Naive thymus-derived CD8-positive, alpha-beta T cell (primary cell): ENCODE results near the gene GNA12. TPM values are rescaled to one million over a fixed set of nuclear protein-coding genes. Genes with fewer than 3 reads are reported as not detected.

Experiments
- ATAC-seq, 2 donors: fragments of 150-1000 bp; cut with Tn5 transposase in 1 of 2; sonication (Bioruptor Pico), chemical (Tn5 transposase) in 1 of 2; 1 replicate in 1 of 2; 2 replicates in 1 of 2; pipeline ENCODE4 v1.10.0; 2021; ENCODE audit warnings: mild to moderate bottlenecking in 2 of 2, moderate library complexity in 2 of 2
- POLR2A ChIA-PET: fragments of 350-600 bp; sonication (Branson Sonifier 250); formaldehyde crosslinking; loops from one replicate; lab custom pipeline; 2021; ENCODE audit warnings: antibody characterized with exemption; lab: Charles Lee
- DNase-seq, 10 donors: peaks; one replicate each; pipeline versions ENCODE4 v3.0.0 to v3.0.0-alpha.2; 2020 to 2022
- H3K27ac Mint-ChIP-seq, 10 donors: one replicate each; pipeline ENCODE4 v1.8.0; 2020 to 2022; ENCODE audit warnings: mild to moderate bottlenecking in 10 of 10, mixed read lengths in 10 of 10, moderate library complexity in 4 of 10, inconsistent platforms in 1 of 10
- H3K27me3 Mint-ChIP-seq, 5 donors: one replicate each; pipeline ENCODE4 v1.8.0; 2021 to 2022; ENCODE audit warnings: mixed read lengths in 5 of 5
- H3K36me3 Mint-ChIP-seq, 3 donors: one replicate each; pipeline ENCODE4 v1.8.0; 2020 to 2022; ENCODE audit warnings: mixed read lengths in 3 of 3, mild to moderate bottlenecking in 2 of 3, inconsistent platforms in 1 of 3
- H3K4me1 Mint-ChIP-seq, 4 donors: one replicate each; pipeline ENCODE4 v1.8.0; 2021 to 2022; ENCODE audit warnings: mixed read lengths in 4 of 4
- H3K4me3 Mint-ChIP-seq, 10 donors: one replicate each; pipeline ENCODE4 v1.8.0; 2020 to 2022; ENCODE audit warnings: mild to moderate bottlenecking in 10 of 10, mixed read lengths in 10 of 10, moderate library complexity in 6 of 10, inconsistent platforms in 1 of 10
- H3K9me3 Mint-ChIP-seq, 9 donors: one replicate each; pipeline ENCODE4 v1.8.0; 2020 to 2022; ENCODE audit warnings: mixed read lengths in 9 of 9, mild to moderate bottlenecking in 3 of 9, inconsistent platforms in 1 of 9, moderate library complexity in 1 of 9
- polyA plus RNA-seq, 3 donors: library from polyadenylated mRNA; unstranded; fragments of 300-500 nt; fragmentation: Illumina TruSeq; gene quantifications; one replicate each; pipeline ENCODE4 v1.2.3, GENCODE V29; 2021
- total RNA-seq, 8 experiments: library from RNA in 2 of 8; stranded (reverse) in 2 of 8; gene quantifications; one replicate each; pipeline ENCODE4 v1.2.3 and lab custom pipeline; 2021 to 2026

Gene GNA12
- total and polyA plus RNA-seq, 5 experiments from 2014 or later = 4.6 to 21.4 (median 13.7) TPM

DNA sequence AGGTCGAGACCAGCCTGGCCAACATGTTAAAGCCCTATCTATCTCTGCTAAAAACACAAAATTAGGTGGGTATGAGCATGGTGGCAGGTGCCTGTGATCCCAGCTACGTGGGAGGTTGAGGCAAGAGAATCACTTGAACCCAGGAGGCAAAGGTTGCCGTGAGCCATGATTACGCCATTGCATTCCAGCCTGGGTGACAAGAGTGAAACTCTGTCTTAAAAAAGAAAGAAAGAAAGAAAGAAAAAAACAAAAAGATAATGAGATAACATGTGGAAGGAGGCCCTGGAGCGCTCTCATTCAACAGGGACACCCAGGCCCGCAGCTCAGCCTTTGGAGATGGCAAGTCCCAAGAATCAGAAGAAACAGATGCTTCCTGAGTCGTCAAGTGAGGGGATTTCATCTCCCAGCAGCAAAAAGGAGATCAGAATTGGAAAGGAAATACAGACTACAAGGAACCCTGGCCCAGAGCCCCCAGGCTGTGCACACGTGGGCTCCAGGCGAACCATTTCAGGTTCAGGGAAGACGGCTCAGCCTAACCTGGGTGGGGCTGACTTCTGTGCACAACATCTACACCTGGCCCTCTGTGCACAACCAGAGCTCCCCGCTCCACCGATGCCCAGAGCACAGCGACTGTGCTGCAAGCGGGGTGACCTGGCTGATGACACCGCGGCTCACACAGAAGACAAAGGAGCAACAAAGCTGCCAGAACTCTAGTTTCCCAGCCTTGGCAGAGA, 33.3 kb downstream of the GNA12 start:
- H3K9me3 Mint-ChIP-seq = no peaks in the 10 kb centered on the region
- peaks cover 0 to 18% (median 13%) of the 10 kb centered on the region in 3 donors for H3K36me3 Mint-ChIP-seq
- no peaks in the 10 kb centered on the region for H3K27me3 Mint-ChIP-seq
- peaks cover 15 to 26% (median 22%) of the 10 kb centered on the region in 4 donors for H3K4me1 Mint-ChIP-seq
- no peak for DNase-seq
- POLR2A ChIA-PET = no interaction called here
- no peak overlapping the region for H3K4me3 Mint-ChIP-seq
- H3K27ac Mint-ChIP-seq = peak overlapping the region in 2 of 10 donors; percentile 55 to 59
- no peak for ATAC-seq

DNA sequence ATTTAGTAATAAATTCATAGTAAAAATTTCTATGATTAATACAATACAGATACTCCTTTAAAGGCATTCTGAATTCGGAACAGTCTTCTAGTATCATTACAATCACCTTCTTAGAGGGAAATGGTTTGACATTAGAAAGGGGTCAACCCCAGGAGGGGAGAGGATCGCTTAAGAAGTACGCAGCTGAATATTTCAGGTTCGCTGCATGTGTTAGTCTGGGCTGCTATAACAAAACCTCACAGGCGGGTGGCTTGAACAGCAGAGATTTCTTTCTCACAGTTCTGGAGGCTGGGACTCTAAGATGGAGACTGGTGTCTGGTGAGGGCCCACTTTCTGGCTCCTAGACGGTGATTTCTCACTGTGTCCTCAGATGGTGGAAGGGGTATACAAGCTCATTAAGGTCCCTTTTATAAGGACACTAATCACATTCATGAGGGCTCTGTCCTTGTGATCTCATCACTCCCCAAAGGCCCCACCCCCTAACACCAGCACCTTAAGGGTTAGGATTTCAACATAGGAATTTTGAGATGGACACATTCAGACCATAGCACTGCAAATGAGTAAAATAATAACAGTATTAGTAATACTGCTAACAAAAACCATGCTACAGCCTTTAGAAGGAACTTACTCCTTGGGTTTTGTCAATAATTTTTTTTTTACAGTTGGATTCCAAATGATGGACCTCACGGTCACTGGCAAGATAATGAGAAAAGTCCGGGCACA, 34.0 kb downstream of the GNA12 start:
- no peak for ATAC-seq
- H3K9me3 Mint-ChIP-seq = no peaks in the 10 kb centered on the region

DNA sequence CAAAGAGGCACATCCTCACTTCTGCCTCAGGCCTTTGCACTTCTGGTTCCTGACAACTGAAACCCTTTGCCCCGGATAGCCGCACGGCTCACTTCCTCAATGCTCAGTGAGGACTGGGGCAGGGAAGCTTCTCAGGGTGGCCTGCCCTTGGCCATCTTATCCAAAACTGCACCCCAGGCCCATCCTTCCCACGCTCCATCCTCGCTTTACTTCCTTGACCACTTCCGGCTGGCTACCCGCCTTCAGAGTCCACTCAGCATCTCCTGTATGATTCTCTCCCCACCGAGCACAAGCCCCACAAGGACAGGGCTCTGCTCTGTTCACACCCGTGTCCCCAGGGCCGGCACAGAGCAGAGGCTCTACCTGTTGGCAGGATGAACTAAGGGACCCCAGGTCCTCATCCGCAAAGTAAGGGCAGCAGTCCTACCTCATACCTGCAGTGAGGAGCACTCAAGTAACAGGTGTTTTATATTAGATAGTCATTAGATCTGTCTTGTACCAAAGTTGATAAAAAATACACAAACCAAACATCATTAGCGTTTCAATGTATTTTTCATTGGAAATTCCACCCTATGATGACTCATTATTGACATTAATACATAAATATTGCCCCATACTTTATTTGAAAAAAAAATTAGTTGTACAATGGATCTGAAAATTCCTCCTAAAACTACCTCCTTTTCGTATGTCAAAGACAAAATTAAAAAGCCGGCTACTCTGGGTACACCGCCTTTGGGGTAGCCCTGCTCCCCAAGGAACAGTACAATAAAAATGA, 35.0 kb downstream of the GNA12 start:
- peak overlapping the region in 2 of 10 donors; percentile 35 to 41 for H3K27ac Mint-ChIP-seq
- POLR2A ChIA-PET = no interaction called here
- no peaks in the 10 kb centered on the region for H3K27me3 Mint-ChIP-seq
- no peak for DNase-seq
- peaks cover 0 to 12% (median 8%) of the 10 kb centered on the region in 3 donors for H3K36me3 Mint-ChIP-seq
- ATAC-seq = no peak
- H3K4me1 Mint-ChIP-seq = peaks cover 13 to 26% (median 19%) of the 10 kb centered on the region in 4 donors
- no peaks in the 10 kb centered on the region for H3K9me3 Mint-ChIP-seq
- no peak overlapping the region for H3K4me3 Mint-ChIP-seq

More for the DNA sequence above, 34.0 kb downstream of the GNA12 start:
- H3K27me3 Mint-ChIP-seq = no peaks in the 10 kb centered on the region
- H3K27ac Mint-ChIP-seq = peak overlapping the region in 1 of 10 donors; percentile 59
- DNase-seq = no peak
- peaks cover 13 to 26% (median 18%) of the 10 kb centered on the region in 4 donors for H3K4me1 Mint-ChIP-seq
- POLR2A ChIA-PET = no interaction called here
- peaks cover 0 to 18% (median 13%) of the 10 kb centered on the region in 3 donors for H3K36me3 Mint-ChIP-seq
- H3K4me3 Mint-ChIP-seq = no peak overlapping the region

DNA sequence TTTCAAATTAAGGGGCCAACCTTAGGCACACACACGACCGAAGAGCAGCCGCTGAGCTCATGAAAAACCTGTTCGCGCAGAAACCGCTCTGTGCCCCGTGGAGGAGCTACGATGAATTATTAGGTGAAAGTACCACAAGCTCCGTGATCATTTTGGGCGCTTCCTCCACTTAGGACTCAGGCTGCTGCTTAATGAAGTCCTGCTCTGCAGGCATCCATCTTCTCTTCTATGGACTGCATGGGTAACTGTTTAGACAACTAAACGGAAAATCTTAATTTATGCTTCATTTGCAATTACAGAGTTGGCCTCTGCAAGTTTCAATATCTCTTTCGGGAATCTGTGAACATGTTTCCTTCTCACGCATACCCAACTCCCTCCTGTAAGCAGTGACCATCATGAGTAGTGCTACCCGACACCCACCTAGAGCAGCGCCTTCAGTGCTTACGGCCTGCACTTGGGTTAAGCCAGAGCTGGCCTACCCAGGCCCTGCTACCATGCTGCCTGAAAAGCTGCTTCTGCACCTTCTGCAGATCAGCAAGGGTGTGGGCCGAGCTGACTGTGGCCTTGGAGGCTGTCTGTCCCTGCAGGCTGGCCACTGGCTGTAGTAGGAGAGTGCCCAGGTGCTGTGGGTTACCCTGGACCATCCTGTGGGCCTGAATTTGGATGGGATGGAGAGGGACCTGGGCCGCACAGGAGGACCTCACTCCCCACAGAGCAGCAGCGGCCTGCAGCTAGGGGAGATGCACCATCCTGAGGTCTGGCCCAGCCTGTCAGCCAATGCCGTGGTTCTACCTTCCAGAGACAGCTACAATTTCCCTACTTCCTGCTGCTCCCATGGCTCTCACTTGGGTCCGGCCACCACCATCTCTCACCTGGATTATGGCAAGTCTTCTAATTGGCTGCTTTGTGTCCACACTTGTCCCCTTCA, 36.0 kb downstream of the GNA12 start:
- ATAC-seq (no peak), DNase-seq (no peak)
- POLR2A ChIA-PET = no interaction called here
- H3K27me3 Mint-ChIP-seq = no peaks in the 10 kb centered on the region
- peak overlapping the region in 1 of 10 donors; percentile 15 for H3K27ac Mint-ChIP-seq
- H3K4me3 Mint-ChIP-seq = no peak overlapping the region
- no peaks in the 10 kb centered on the region for H3K9me3 Mint-ChIP-seq
- H3K36me3 Mint-ChIP-seq = peaks cover 0 to 5% (median 4%) of the 10 kb centered on the region in 3 donors
- H3K4me1 Mint-ChIP-seq = peaks cover 16 to 35% (median 25%) of the 10 kb centered on the region in 4 donors

DNA sequence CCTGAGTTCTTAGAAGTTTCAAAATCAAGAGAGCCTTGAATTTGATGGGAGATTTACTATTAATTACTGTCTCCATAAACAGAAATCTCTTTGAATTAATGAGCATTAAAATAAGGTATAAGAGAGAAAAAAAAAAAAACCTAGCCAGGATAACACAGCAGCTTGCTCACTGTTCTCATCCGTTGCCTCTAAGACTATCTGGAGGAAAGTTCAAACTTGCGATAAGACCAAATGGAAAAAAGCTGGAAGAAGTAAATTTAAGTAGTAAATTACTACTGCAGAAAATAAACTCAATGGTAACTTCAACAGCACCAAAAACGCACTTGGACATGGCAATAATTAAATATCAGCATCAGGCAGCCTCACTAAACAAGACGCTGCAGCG, 36.7 kb downstream of the GNA12 start:
- H3K4me3 Mint-ChIP-seq = no peak overlapping the region
- H3K4me1 Mint-ChIP-seq = peaks cover 20 to 41% (median 31%) of the 10 kb centered on the region in 4 donors
- ATAC-seq = no peak
- H3K27ac Mint-ChIP-seq = no peak overlapping the region
- peaks cover 0 to 5% (median 4%) of the 10 kb centered on the region in 3 donors for H3K36me3 Mint-ChIP-seq
- H3K27me3 Mint-ChIP-seq = no peaks in the 10 kb centered on the region
- POLR2A ChIA-PET = no interaction called here
- no peak for DNase-seq
- no peaks in the 10 kb centered on the region for H3K9me3 Mint-ChIP-seq

DNA sequence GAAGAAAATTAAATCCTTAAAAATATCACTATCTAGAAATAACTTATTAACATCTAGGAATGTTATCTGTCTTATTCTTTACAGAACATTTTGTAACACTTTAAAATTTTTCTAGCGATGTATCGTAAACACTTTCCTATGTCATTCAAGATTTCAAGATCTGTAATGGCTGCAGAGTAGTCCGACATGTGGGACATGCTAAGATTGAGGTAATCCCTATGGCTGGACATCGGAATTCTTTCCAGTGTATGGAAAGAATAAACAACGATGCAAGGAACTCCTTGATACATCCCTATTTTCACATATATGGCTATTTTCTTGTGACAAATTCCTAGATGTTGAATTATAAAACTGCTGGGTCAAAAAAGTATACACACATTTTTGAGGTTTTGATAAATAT, 37.5 kb downstream of the GNA12 start:
- no peak overlapping the region for H3K27ac Mint-ChIP-seq
- H3K27me3 Mint-ChIP-seq = no peaks in the 10 kb centered on the region
- no peak for ATAC-seq
- no peak for DNase-seq
- no peak overlapping the region for H3K4me3 Mint-ChIP-seq
- H3K36me3 Mint-ChIP-seq = peaks cover 0 to 6% (median 5%) of the 10 kb centered on the region in 3 donors
- H3K4me1 Mint-ChIP-seq = peaks cover 26 to 50% (median 33%) of the 10 kb centered on the region in 4 donors
- POLR2A ChIA-PET = no interaction called here
- no peaks in the 10 kb centered on the region for H3K9me3 Mint-ChIP-seq

DNA sequence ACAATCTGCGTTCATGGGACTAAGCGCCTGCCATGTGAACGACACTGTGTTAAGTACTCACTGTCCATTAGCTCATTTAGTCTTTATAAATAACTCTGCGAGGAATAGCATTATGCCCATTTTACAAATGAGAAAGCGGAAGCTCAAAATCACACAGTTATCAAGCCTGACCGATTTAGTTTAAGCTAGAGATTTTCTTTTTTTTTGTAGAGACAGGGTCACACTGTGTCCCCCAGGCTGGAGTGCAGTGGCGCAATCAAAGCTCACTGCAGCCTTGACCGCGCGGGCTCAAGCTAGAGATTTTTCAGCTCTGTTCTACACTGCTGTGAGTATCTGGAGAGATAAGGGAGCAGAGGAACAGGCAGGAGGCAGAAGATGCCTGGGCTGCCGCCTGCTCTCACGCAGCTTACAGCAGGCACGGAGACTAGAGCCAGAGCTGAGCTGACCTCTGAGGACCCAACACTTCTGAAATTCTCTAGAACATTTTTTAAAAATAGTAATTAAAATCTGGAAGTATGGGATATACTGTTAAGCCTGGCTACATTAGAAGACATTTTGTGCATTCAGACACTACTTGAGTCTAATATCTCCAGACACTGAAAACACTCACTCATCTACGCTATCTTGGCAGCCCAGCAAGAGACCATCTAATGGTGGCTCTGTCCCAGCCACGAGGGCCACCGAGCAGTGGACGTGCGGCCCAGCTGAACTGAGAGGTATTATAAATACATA, 38.7 kb downstream of the GNA12 start:
- Mint-ChIP-seq H3K27me3 (no peaks in the 10 kb centered on the region), H3K4me3 (no peak overlapping the region), H3K9me3 (no peaks in the 10 kb centered on the region), H3K4me1 (peaks cover 31 to 52% (median 40%) of the 10 kb centered on the region in 4 donors), H3K36me3 (peaks cover 0 to 3% (median 2%) of the 10 kb centered on the region in 3 donors), H3K27ac (no peak overlapping the region)
- ATAC-seq (no peak), DNase-seq (no peak)
- POLR2A ChIA-PET = no interaction called here

DNA sequence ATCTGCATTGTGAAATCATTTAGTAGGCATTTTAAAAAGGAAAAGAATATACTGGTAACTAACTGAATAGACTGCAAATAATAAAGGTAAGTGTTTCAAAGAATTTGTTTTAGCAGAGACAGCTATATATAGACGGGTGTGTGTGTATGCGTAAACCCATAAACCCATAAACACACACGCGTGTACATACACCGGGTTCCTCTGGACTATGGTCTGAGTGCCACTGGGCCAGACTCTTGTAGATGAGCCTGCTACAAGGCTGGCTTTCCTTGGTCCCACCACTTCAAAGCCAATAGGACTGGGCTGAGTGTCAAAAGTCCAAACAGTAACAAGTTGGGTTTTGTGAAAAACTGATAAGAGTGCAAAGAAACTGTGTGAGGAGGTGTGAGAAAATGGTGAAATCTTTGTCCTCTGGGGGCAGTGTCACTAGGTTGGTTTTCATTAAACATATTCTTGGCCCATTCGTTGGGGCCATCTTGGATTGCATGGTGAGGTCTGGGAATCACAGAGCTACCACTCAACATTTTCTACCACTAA, 39.8 kb downstream of the GNA12 start:
- no peak overlapping the region for H3K4me3 Mint-ChIP-seq
- POLR2A ChIA-PET = no interaction called here
- H3K27me3 Mint-ChIP-seq = no peaks in the 10 kb centered on the region
- no peak for DNase-seq
- H3K36me3 Mint-ChIP-seq = peaks cover 0 to 3% (median 2%) of the 10 kb centered on the region in 3 donors
- H3K27ac Mint-ChIP-seq = no peak overlapping the region
- ATAC-seq = no peak
- H3K9me3 Mint-ChIP-seq = no peaks in the 10 kb centered on the region
- H3K4me1 Mint-ChIP-seq = peaks cover 35 to 61% (median 50%) of the 10 kb centered on the region in 4 donors

DNA sequence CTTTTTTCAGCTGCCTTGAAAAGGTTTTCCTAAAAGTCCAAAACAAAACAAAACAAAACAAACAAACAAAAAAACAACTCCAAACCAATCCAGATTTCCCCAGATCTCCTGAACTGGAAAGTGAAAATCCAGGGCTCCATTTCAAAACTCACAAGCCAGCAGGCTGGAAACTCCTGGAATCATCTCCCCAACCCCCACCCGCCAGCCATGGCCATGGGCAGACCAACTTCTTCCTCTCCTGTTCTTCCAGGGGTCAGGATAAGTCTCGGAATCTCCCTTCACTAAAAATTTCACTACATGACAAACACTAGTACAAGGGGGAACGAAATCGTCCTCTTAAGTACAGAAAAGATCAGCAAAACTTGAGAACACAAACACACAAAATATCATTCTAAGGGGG, 40.4 kb downstream of the GNA12 start:
- no peaks in the 10 kb centered on the region for H3K9me3 Mint-ChIP-seq
- DNase-seq = no peak
- no peak overlapping the region for H3K4me3 Mint-ChIP-seq
- POLR2A ChIA-PET = no interaction called here
- H3K27me3 Mint-ChIP-seq = no peaks in the 10 kb centered on the region
- ATAC-seq = no peak
- H3K4me1 Mint-ChIP-seq = peaks cover 34 to 61% (median 51%) of the 10 kb centered on the region in 4 donors
- peaks cover 0 to 2% (median 2%) of the 10 kb centered on the region in 3 donors for H3K36me3 Mint-ChIP-seq
- H3K27ac Mint-ChIP-seq = no peak overlapping the region

DNA sequence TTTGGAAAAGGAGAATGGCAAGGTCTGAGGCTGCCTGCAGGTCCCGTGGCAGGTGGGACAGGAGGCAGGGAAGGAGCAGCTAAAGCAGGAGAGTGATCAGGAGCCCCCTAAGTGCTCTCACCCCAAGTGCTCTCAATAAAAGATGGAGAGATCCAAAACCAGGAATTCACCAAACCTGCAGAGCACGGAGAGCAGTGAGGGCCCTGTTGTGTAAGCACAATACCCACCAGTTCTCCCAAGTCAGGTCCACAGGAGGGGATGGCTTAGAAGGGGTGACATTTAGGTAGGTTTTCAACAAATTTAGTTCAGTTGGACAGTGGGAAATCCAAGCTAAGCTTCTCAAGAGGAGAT, 40.8 kb downstream of the GNA12 start:
- H3K4me1 Mint-ChIP-seq = peaks cover 34 to 60% (median 51%) of the 10 kb centered on the region in 4 donors

More for the DNA sequence above, 40.8 kb downstream of the GNA12 start:
- Mint-ChIP-seq H3K9me3 (no peaks in the 10 kb centered on the region), H3K36me3 (peaks cover 0 to 2% (median 2%) of the 10 kb centered on the region in 3 donors), H3K27ac (peak overlapping the region in 1 of 10 donors; percentile 78), H3K27me3 (no peaks in the 10 kb centered on the region), H3K4me3 (no peak overlapping the region)
- POLR2A ChIA-PET = no interaction called here
- DNase-seq = no peak
- ATAC-seq = no peak
